ENCODE results near the gene SP6.

SP6 gene

DNA sequence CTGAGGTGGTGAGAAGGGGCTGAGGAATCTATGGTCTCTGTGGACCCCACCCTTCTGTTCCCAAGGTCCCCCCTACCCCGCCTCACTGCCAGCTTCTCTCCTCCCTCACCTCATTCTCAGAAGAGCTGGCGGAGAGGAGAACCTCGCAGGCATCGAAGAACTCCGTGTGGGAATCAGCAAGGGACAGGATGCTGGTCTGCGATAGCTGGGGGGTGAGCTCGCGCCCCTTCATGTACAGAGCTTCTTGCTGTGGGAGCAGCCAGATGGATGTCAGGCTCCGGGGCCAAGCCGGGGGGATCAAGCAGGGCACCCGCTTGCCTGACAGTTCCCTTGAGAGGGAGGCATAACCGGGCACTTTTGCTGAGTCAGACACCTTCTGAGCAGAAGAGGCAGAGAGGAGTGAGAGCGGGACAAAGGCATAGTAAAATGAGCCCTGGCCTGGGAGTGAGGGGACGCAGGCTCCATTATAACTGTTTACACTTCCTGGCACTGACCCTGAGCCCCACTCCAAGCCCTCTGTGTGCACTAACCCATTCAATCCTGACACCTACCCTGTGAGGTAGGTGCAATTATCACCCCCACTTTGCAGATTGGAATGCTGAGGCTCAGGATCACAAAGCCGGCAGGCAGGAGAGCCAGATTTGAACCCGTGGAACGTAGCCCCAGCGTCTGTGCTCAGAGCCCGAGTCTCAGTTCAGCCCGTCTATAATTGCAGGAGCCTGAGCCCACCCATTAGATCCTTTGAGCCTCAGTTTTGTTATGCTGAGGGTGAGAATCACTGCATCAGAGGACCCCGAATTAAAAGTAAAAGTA is 35.7 kb downstream of the SP6 start:
- Mint-ChIP-seq H3K36me3 (peaks cover 5% of the 10 kb centered on the region), H3K4me3 (no peak overlapping the region), H3K27me3 (no peaks in the 10 kb centered on the region), H3K27ac (no peak overlapping the region), H3K9me3 (no peaks in the 10 kb centered on the region), H3K4me1 (peaks cover 3% of the 10 kb centered on the region)

DNA sequence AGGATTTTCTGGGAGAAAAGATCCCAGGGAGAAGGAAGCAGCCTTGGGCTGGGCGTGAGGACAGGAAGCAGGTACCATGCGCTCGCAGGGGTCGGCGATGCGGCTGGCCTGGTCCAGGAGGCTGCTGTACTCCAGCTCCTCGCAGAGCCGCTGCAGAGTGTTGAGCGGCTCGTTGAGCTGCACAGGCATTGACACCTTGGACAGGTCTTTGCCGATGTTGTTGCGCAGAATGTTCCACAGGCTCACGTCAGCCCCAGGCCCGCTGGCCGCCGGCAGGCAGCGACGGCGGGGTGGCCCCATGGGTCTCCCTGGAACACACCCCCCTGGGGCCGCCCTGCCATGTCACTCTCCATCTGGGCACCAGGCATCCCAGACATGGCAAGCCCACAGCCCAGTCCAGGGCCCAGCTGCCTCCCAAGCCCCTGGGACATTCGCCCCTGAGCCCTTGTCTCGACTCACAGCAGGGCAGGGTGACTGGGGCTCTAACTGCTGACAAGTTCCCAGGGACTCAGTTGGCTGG is 37.4 kb downstream of the SP6 start:
- H3K4me1 Mint-ChIP-seq: peaks cover 6% of the 10 kb centered on the region
- H3K9me3 Mint-ChIP-seq: no peaks in the 10 kb centered on the region
- no peak overlapping the region for H3K27ac Mint-ChIP-seq
- H3K4me3 Mint-ChIP-seq: no peak overlapping the region
- no peaks in the 10 kb centered on the region for H3K27me3 Mint-ChIP-seq
- H3K36me3 Mint-ChIP-seq: peaks cover 5% of the 10 kb centered on the region

DNA sequence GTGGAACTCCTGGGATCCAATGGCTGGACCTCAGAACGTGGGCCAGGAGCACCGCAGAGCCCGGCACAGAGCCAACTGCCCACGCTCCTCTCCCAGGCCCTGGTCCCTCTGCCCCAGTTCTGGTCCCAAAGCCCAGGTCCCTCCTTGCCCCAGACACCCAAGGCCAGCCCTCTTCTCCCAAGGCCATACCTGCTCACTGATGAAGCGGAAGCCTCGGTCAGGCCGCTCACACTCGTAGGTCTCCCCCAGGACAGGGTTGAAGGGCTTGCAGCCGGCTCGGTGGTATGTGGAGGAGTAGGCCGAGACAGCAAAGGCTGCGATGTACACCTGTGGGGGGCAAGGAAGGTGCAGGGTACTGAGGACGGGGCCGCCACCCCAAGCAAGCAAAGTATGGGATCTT is 37.9 kb downstream of the SP6 start:
- no peaks in the 10 kb centered on the region for H3K9me3 Mint-ChIP-seq
- peaks cover 5% of the 10 kb centered on the region for H3K36me3 Mint-ChIP-seq
- no peak overlapping the region for H3K4me3 Mint-ChIP-seq
- H3K27ac Mint-ChIP-seq: no peak overlapping the region
- peaks cover 6% of the 10 kb centered on the region for H3K4me1 Mint-ChIP-seq
- no peaks in the 10 kb centered on the region for H3K27me3 Mint-ChIP-seq

DNA sequence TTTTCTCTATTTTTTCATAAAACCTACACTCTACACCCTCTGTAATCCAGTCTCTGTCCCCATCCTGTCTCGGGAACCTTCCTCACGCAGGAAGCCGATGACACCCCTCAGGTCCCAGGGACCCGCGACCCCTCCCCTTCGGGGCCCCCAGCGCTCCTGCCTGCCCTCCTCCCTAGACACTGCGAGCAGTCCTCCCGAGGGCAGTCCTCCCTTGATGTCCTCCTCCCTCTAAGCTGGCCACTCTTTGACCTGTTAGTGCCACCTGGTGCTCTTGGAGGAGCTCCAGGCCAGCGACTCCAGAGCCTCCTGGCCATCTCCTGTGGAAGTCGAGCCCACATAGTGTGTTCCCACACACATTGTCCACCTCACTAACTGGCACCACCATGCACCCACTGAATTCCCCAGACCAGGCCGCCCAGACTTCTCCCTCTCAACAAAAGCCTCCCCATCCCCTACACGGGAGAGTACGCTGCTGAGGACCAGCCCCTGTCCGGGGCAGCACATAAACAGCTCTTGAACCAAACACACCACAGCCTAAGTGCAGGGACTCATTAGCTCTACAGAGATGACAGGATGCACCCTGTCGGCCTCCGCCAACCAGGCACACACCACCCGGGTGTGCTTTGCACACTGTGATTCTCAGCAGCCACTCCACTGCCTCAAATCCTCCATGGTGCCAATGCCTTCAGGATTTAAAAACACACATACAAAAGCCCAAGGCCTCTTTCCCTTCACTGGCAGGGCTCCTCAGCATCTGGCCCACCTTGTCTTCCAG is 38.6 kb downstream of the SP6 start:
- H3K4me3 Mint-ChIP-seq: no peak overlapping the region

DNA sequence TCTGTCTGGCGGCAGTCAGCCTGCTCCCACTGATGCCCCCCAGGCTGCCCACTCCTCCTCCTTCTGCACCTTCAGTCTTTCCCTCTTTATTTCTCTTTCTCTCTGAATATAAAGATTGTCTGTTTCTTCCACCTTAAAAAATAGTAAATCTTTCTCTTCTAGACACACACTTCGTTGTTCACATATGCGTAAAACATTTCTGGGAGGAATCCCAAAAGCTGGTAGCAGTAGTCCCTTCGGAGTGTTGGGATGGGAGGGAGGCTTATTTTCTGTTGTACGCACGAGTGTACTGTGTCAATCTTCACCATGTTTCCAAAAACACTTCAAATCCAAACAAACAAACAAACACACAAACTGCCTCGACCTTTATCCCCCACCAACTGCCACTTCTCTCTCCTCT is 39.3 kb downstream of the SP6 start:
- Mint-ChIP-seq H3K9me3 (no peaks in the 10 kb centered on the region), H3K4me3 (no peak overlapping the region), H3K27ac (peak overlapping the region; percentile 70), H3K27me3 (no peaks in the 10 kb centered on the region), H3K36me3 (peaks cover 3% of the 10 kb centered on the region), H3K4me1 (peaks cover 6% of the 10 kb centered on the region)

More for the DNA sequence above, 38.6 kb downstream of the SP6 start:
- Mint-ChIP-seq H3K9me3 (no peaks in the 10 kb centered on the region), H3K27ac (peak overlapping the region; percentile 15), H3K27me3 (no peaks in the 10 kb centered on the region), H3K36me3 (peaks cover 3% of the 10 kb centered on the region), H3K4me1 (peaks cover 6% of the 10 kb centered on the region)

DNA sequence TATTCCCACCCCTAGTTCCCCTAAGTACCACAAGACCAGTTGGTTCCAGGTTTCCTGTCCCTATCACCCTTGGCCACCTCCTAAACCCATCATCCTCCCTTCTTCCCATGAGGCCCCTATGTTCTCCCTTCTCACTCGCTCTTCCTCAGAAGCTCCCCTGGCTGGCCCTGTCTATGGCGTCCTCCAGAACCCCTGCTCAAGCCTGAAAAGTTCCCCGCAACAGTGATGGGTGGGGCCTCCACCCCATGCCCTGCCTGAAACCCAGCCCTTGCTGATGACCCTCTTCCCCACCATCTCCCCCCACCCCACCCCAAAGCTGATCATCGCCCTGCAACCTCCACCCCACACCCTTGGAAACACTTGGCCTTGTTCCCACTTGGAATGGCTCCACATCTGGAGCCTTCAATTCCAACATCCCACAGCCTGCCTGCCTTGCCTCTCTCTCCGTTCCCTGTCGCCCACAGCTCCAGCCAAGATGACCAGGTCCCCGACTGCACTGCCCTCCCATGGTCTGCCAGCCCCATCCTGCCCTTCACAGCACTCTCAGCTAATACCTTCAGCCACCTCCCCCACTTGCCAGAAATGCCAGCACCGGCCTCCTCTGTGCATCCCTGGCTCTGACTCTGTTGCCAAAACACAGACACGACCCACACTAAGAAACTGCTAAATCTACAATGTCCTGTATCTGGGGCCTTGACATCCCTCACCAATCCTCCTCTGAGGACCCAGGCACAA is 39.9 kb downstream of the SP6 start:
- no peaks in the 10 kb centered on the region for H3K27me3 Mint-ChIP-seq
- H3K36me3 Mint-ChIP-seq: peaks cover 3% of the 10 kb centered on the region
- H3K27ac Mint-ChIP-seq: no peak overlapping the region
- peaks cover 6% of the 10 kb centered on the region for H3K4me1 Mint-ChIP-seq
- H3K4me3 Mint-ChIP-seq: no peak overlapping the region
- no peaks in the 10 kb centered on the region for H3K9me3 Mint-ChIP-seq

DNA sequence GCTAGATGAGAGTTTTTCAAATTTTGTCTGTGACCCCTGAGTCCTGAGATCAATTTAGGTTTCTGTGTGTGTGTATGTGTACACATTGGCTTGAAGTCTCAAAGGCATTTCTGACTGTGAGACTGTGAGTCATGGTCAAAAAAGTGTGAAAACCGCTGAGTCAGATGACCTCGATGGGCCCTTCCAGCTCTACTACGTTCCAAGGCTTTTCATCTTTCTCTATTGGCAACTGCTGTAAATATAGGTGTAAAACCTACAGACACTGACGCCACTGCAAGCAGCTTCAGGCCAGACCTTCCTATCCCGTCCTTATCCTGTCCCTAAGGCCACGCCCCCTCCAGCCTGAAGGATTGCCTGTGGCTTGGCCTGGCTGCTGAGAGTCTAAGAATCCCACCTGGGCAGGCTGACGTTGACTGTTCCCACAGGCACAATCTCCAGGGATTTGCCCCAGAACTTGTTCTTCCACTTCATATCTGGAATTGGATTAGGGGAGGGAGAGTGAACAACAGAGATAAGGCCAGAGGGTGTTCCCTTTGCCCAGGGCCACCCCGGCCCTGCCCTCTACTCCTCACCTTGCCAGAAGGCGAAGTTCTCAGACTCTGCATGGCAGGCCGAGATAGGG is 40.7 kb downstream of the SP6 start:
- Mint-ChIP-seq H3K27me3 (no peaks in the 10 kb centered on the region), H3K4me1 (peaks cover 6% of the 10 kb centered on the region), H3K9me3 (no peaks in the 10 kb centered on the region), H3K4me3 (no peak overlapping the region), H3K27ac (no peak overlapping the region), H3K36me3 (peaks cover 3% of the 10 kb centered on the region)

DNA sequence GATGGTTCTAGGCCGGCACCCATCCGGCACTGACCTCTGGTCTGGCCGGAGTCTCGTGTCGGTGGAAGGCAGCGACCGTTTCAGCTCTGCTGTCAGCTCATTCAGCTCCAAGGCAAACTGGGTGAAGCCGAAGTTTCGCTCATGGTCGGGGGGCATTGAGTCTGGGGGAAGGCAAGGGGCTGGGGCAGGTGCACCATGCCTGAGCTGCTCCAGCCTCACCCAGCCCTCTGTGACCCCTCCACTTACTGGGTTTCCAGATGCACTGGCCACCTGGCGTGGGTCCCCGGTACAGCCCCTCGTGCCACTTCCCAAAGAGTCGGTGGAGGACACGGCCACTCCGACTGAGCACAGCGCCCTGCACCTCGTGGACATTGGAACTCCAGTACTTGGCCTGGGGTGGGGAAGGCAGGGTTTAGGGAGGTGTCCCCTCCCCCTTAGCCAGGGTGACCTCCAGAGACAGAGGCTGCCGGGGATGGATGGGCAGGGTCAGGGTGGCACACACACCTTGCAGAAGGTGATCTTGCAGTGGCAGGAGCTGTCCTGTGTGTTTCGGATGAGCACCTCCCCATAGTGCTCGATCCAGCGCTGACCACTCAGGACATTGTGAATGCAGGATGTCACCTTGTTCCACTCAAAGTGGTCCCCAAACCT is 42.0 kb downstream of the SP6 start:
- Mint-ChIP-seq H3K4me1 (peaks cover 6% of the 10 kb centered on the region), H3K27me3 (no peaks in the 10 kb centered on the region), H3K4me3 (no peak overlapping the region), H3K9me3 (no peaks in the 10 kb centered on the region), H3K36me3 (peaks cover 3% of the 10 kb centered on the region), H3K27ac (no peak overlapping the region)

DNA sequence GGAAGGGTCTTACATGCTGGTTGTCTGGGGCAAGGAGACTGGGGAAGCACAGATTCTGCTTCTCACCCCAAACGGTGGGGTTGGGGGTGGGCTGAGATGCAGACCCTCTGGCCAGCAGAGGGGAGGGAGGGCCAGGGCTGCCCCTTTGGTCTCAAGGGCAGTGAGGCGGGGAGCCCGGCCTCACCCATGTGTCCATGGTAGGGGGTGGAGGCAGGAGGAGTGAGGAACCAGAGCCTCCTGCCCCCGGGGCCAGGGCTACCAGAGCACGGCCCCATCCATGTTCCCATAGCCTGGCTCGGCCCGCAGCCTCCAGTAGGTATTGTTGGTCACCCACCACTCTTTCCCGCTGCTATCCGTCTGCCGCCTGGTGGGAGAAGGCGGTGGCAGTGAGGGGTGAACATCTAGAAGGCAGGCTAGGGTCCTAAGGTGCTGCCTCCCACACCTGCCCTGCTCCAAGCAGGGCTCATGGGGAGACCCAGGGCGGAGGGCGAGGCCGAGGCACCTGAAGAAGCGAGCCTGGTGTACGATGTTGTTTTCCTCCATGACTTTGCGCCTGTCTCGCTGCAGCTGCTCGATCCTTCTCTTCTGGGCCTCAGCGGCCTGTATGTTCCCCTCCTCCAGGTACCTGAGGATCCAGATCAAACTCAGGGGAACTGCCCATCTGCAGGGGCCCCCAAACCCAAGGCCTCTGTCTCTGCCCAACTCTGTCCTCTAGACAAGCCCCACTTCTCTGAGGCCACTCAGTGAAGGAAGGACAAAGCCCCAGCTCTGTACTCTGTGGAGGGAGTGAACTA is 42.7 kb downstream of the SP6 start:
- no peak overlapping the region for H3K27ac Mint-ChIP-seq
- no peaks in the 10 kb centered on the region for H3K9me3 Mint-ChIP-seq
- H3K4me1 Mint-ChIP-seq: peaks cover 6% of the 10 kb centered on the region
- no peaks in the 10 kb centered on the region for H3K27me3 Mint-ChIP-seq
- peaks cover 3% of the 10 kb centered on the region for H3K36me3 Mint-ChIP-seq
- H3K4me3 Mint-ChIP-seq: no peak overlapping the region

DNA sequence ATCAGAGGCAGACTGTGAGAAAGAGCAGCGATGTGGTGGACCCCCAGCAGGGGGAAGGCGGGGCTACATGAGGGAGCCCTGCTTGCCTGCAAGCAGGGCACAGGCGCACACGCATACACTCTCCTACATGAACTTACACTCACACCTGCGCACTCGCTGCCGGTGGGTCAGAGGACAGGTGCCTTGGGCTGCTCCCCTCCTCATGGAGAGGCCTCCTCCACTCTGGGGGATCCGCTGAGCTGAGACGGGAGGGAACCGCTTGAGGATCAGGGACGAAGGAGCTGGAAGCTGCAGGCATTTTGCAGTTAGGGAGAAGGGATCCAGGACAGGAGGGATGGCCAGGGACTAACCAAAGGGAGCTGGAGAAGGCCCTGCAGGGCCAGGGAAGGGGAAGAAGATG is 43.5 kb downstream of the SP6 start:
- Mint-ChIP-seq H3K27ac (no peak overlapping the region), H3K4me1 (peaks cover 6% of the 10 kb centered on the region), H3K9me3 (no peaks in the 10 kb centered on the region), H3K27me3 (no peaks in the 10 kb centered on the region), H3K36me3 (no peaks in the 10 kb centered on the region), H3K4me3 (no peak overlapping the region)

DNA sequence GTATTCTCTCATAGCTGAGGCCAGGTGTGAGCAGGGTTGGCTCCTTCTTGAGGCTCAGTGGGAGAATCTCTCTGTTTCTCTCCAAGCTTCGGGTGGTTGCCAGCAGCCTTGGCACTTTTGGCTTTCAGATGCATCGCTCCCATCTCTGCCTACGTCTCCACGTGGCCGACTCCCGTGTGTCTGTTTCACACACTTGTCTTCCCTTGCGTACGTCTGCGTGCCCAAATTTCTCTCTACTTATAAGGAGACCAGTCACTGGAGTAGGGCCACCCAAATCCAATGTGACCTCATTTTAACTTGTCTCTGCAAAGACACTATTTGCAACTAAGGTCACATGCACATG is 44.1 kb downstream of the SP6 start:
- no peaks in the 10 kb centered on the region for H3K9me3 Mint-ChIP-seq
- peaks cover 6% of the 10 kb centered on the region for H3K4me1 Mint-ChIP-seq
- H3K27ac Mint-ChIP-seq: no peak overlapping the region
- H3K4me3 Mint-ChIP-seq: no peak overlapping the region
- H3K36me3 Mint-ChIP-seq: no peaks in the 10 kb centered on the region
- no peaks in the 10 kb centered on the region for H3K27me3 Mint-ChIP-seq

DNA sequence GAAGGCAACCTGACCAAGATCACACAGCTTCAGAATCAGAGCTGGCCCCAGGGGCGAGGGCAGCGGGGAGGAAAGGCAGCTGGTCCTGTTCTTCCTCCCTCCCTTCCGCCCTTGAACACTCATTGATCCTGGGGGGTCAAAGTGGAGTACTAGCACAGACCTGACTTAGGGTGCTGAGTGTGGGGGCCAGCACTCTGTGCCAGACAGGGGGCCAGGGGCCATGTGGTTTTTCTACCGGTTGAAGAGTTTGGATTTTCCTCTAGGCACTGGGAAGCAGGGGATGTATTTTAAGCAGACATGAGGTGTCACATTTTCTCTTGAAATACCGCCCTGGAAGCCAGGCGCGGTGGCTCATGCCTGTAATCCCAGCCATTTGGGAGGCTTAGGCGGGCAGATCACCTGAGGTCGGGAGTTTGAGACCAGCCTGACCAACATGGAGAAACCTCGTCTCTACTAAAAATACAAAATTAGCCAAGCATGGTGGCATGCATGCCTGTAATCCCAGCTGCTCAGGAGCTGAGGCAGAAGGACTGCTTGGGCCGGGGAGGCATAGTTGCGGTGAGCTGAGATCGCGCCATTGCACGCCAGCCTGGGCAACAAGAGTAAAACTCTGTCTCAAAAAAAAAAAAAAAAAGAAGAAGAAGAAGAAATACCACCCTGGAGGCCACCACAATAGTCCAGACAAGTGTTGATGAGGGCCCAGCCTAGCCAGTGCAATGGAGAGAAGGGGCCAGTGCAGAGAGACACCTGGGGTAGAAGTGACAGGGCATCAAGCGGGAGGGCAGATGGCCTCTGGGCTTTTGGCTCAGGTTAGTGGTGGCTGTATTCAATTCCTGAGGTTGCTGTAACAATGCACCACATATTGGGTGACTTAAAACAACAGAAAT is 44.7 kb downstream of the SP6 start:
- H3K4me1 Mint-ChIP-seq: peaks cover 6% of the 10 kb centered on the region

DNA sequence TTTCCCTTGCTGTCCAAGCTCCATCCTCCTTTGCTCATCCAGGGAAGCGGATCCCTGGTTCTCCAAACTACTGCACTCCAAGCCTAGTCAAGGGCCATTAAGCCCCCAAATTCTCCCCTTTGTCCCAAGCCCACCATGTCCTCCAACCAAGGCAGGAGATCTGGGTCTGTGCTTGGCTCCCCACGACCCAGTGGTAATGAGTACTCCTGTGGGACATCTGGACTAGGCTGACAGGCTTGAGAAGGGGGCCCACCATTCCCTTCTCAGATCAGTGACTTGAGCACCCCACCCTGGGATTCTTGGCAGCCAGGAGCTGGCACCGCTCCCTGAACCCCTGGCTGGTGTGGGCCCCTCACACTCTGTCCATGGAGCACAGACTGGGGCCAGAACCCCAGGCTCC is 46.5 kb downstream of the SP6 start:
- H3K4me3 Mint-ChIP-seq: no peak overlapping the region
- H3K27ac Mint-ChIP-seq: no peak overlapping the region
- no peaks in the 10 kb centered on the region for H3K36me3 Mint-ChIP-seq
- no peaks in the 10 kb centered on the region for H3K4me1 Mint-ChIP-seq
- no peaks in the 10 kb centered on the region for H3K27me3 Mint-ChIP-seq
- H3K9me3 Mint-ChIP-seq: no peaks in the 10 kb centered on the region

More for the DNA sequence above, 44.7 kb downstream of the SP6 start:
- Mint-ChIP-seq H3K27me3 (no peaks in the 10 kb centered on the region), H3K4me3 (no peak overlapping the region), H3K27ac (no peak overlapping the region), H3K9me3 (no peaks in the 10 kb centered on the region), H3K36me3 (no peaks in the 10 kb centered on the region)

DNA sequence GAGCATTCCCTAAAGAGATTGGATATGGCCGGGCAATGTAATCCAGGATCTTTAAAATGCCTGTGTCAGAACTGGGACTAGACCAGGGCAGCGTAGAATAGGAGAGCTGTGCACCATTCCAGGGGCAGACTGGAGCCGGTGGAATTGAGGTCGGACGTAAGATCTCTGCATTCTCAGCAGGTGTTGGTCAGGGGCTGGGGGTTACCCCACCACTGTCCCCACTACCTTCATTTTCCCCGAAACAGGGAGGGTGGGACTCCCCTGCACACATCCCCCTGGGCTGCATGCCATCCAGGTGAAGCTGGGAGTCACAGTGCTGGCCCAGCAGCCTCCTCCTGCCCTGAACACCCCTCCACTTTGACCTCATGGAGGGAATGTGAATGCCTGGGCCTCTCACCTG is 47.2 kb downstream of the SP6 start:
- H3K4me1 Mint-ChIP-seq: no peaks in the 10 kb centered on the region
- no peak overlapping the region for H3K4me3 Mint-ChIP-seq
- no peaks in the 10 kb centered on the region for H3K27me3 Mint-ChIP-seq
- H3K27ac Mint-ChIP-seq: no peak overlapping the region
- H3K9me3 Mint-ChIP-seq: no peaks in the 10 kb centered on the region
- no peaks in the 10 kb centered on the region for H3K36me3 Mint-ChIP-seq

Measured in activated naive CD4-positive, alpha-beta T cell treated with anti-CD3 and anti-CD28 coated beads, Interleukin-2, amount 50 U/mL, for 24 hours (primary cell).